NB4 (cell line): ENCODE measurements around the gene ARMH4.

Experiments used
- CTCF ChIP-seq: IDR thresholded peaks from one replicate; pipeline ENCODE4 v1.5.1; 2012; ENCODE audit warnings: low read depth, low read length
- POLR2A ChIP-seq: IDR thresholded peaks from 2 replicates; pipeline ENCODE4 v1.6.1; 2011; ENCODE audit warnings: mild to moderate bottlenecking; ENCODE audit not compliant: insufficient read length; ENCODE audit errors: extremely low read depth

- TF ChIP-seq POLR2A (no peak), CTCF (no peak)
These were observed 32.6 kb downstream of the ARMH4 start for GRCh38 chr14:58119381-58119780.
